Measurements from ENCODE around the gene HTRA2. TPM values are rescaled to one million over a fixed set of nuclear protein-coding genes. Genes with fewer than 3 reads are reported as not detected.
A peak's percentile ranks its signal among the peaks of the same experiment; 100 is the strongest.

HTRA2 gene
- total RNA-seq, 1 experiment from 2014 or later = 24.9 TPM

- Histone ChIP-seq H3K23ac (ENCODE audit: insufficient read length, low read depth, low read length) (no peak within 1 kb of the TSS), H2AFZ (ENCODE audit: low read length) (no peak within 1 kb of the TSS), H3K79me1 (ENCODE audit: insufficient read depth, low read depth, low read length, poor library complexity, severe bottlenecking) (no peaks in the 10 kb centered on the region), H2BK15ac (ENCODE audit: low read depth, low read length) (no peak within 1 kb of the TSS), H3K79me2 (ENCODE audit: insufficient read depth, low read length) (no peaks in the 10 kb centered on the region), H2BK120ac (ENCODE audit: low read depth, low read length, poor library complexity, severe bottlenecking) (no peak within 1 kb of the TSS), H2AK5ac (ENCODE audit: insufficient read length, low read length) (no peak within 1 kb of the TSS), H4K91ac (ENCODE audit: insufficient read length, low read depth, low read length) (no peak within 1 kb of the TSS), H3T11ph (ENCODE audit: low read length) (no peak within 1 kb of the TSS), H3K14ac (ENCODE audit: insufficient read depth, low read length) (no peak within 1 kb of the TSS), H2BK20ac (ENCODE audit: low read depth, low read length, poor library complexity, severe bottlenecking) (no peak within 1 kb of the TSS), H4K8ac (replicated peaks; ENCODE audit: insufficient read length, low read depth, low read length) (no peak within 1 kb of the TSS), H2BK12ac (ENCODE audit: insufficient read length, low read depth, low read length) (no peak within 1 kb of the TSS), H4K20me1 (ENCODE audit: control insufficient read depth, insufficient read depth, insufficient read length) (no peaks in the 10 kb centered on the region), H3K4ac (ENCODE audit: low read depth, low read length) (no peak within 1 kb of the TSS), H3K27ac (ENCODE audit: insufficient read length, low read depth, low read length) (no peak within 1 kb of the TSS), H3K4me1 (ENCODE audit: insufficient read depth, low read length) (peaks cover 2% of the 10 kb centered on the region; the same call in 1 of the 2 replicates), H2BK5ac (ENCODE audit: insufficient read length, low read length) (no peak within 1 kb of the TSS), H3K23me2 (ENCODE audit: insufficient read length, low read depth, low read length, poor library complexity, severe bottlenecking) (peaks cover 41% of the 10 kb centered on the region), H3K4me2 (ENCODE audit: insufficient read depth, insufficient read length, low read length) (peak within 1 kb of the TSS; percentile 59), H3K56ac (ENCODE audit: insufficient read length, low read depth, low read length) (no peak within 1 kb of the TSS), H3K9ac (ENCODE audit: extremely low read depth, insufficient read length, low read length) (no peak within 1 kb of the TSS), H3K9me3 (ENCODE audit: control insufficient read depth, low read depth, low read length) (no peaks in the 10 kb centered on the region), H4K5ac (ENCODE audit: insufficient read length, low read depth, low read length) (no peak within 1 kb of the TSS), H3K18ac (ENCODE audit: insufficient read length, low read depth, low read length) (no peak within 1 kb of the TSS), H3K27me3 (ENCODE audit: insufficient read depth, low read length) (peaks cover 87% of the 10 kb centered on the region)
- Mint-ChIP-seq H3K4me3 (peak within 1 kb of the TSS; percentile 75 to 82), H3K27me3 (ENCODE audit: low read depth) (peaks cover 100% of the 10 kb centered on the region), H3K36me3 (ENCODE audit: insufficient read depth in 1 of 3, low read depth in 3 of 3) (peaks cover 2 to 8% (median 6%) of the 10 kb centered on the region in 3 experiments; a peak in 6 of 7 replicates), H3K9me3 (peaks cover 2 to 3% of the 10 kb centered on the region in 2 experiments; a peak in 3 of 5 replicates), H3K27ac (0 out of 7 replicates have a peak within 1 kb of the TSS, but pooled peaks of 2 of the 3 experiments have one; percentile 29 to 31), H3K4me1 (peaks cover 50 to 62% of the 10 kb centered on the region in 2 experiments)
- TF ChIP-seq CTCF (conservative IDR thresholded peaks at IDR 0.05) = no peak
- no peak for DNase-seq
- no CpG with 5 or more reads among the region's 65 CpGs for WGBS (ENCODE audit: extremely low coverage, insufficient read length, low lambda C conversion rate)
Measured at GRCh38 chr2:74499267-74499939, 30.3 kb upstream of the HTRA2 start, which contains the start of gene LBX2. LBX2 (minus strand) TSS chr2:74499603; CDS start chr2:74499537, 66 bp downstream.
